Activated CD4-positive, CD25-positive, alpha-beta regulatory T cell treated with anti-CD3 and anti-CD28 coated beads, Interleukin-2, amount 50 U/mL, for 16 hours (primary cell): ENCODE data around the gene CCL5.
A peak's percentile ranks its signal among the peaks of the same experiment; 100 is the strongest.

Experiments used
- DNase-seq: peaks from one replicate; pipeline ENCODE4 v3.0.0-alpha.2; 2020; ENCODE audit warnings: low read depth, low spot score

CCL5 gene

GRCh38 chr17:35868737-35869136 is 11.4 kb downstream of the CCL5 start, which contains the start of gene HEATR9:
TSS of gene HEATR9 (minus strand) at chr17:35868891. CDS start at chr17:35868742, 149 bp downstream.
- DNase-seq: no peak

GRCh38 chr17:35867574-35867973 is 12.6 kb downstream of the CCL5 start:
- no peak for DNase-seq

- DNase-seq: no peak
Observed at GRCh38 chr17:35866341-35866950, 13.7 kb downstream of the CCL5 start.

- no peak for DNase-seq
Observed at GRCh38 chr17:35865412-35866340, 14.5 kb downstream of the CCL5 start.

- no peak for DNase-seq
Observed at GRCh38 chr17:35864853-35865252, 15.3 kb downstream of the CCL5 start.

- DNase-seq: no peak
Observed at GRCh38 chr17:35856603-35857002, 23.6 kb downstream of the CCL5 start.

- no peak for DNase-seq
Observed at GRCh38 chr17:35855965-35856364, 24.2 kb downstream of the CCL5 start.

GRCh38 chr17:35849469-35850348 is 30.5 kb downstream of the CCL5 start:
- peak; percentile 19 for DNase-seq

GRCh38 chr17:35847633-35848373 is 32.4 kb downstream of the CCL5 start:
- DNase-seq: no peak

GRCh38 chr17:35847006-35847405 is 33.2 kb downstream of the CCL5 start:
- no peak for DNase-seq

GRCh38 chr17:35846055-35846809 is 33.9 kb downstream of the CCL5 start:
- no peak for DNase-seq

GRCh38 chr17:35844547-35844946 is 35.6 kb downstream of the CCL5 start:
- no peak for DNase-seq

- DNase-seq: no peak
Observed at GRCh38 chr17:35843698-35844097, 36.5 kb downstream of the CCL5 start.

- DNase-seq: no peak
Observed at GRCh38 chr17:35842239-35842638, 37.9 kb downstream of the CCL5 start.

GRCh38 chr17:35841505-35841904 is 38.7 kb downstream of the CCL5 start:
- DNase-seq: no peak

GRCh38 chr17:35841101-35841500 is 39.1 kb downstream of the CCL5 start:
- no peak for DNase-seq

GRCh38 chr17:35825206-35825605 is 55.0 kb downstream of the CCL5 start:
- DNase-seq: no peak
